Fibroblast of villous mesenchyme (primary cell): ENCODE results near the gene RHOBTB3. TPM values are rescaled to one million over a fixed set of nuclear protein-coding genes. Genes with fewer than 3 reads are reported as not detected.
"Not testable (repeated sequence)": the region's sequence is repeated elsewhere in the genome, so short reads cannot be mapped to it uniquely, and the experiment has no call there.

ENCODE experiments used
- DNase-seq: peaks from one replicate; pipeline ENCODE4 v3.0.0-alpha.2; 2010; ENCODE audit warnings: low read depth
- H3K4me3 ChIP-seq: 2 replicates; pipeline ENCODE4 v1.5.1; 2011; ENCODE audit warnings: low read depth, mild to moderate bottlenecking, low read length
- total RNA-seq: library from RNA; depleted of rRNA; stranded (reverse); fragments of >200 nt; gene quantifications from 2 replicates; pipeline ENCODE4 v1.2.3, GENCODE V29; 2012
- TF ChIP-seq, protein P1 (sequence below): IDR thresholded peaks from 2 replicates; pipeline ENCODE4 v1.5.1; 2012; ENCODE audit warnings: low read depth, mild to moderate bottlenecking, low read length; ENCODE audit not compliant: insufficient read depth

Gene RHOBTB3
- total RNA-seq, 1 donor: 720 TPM

DNA sequence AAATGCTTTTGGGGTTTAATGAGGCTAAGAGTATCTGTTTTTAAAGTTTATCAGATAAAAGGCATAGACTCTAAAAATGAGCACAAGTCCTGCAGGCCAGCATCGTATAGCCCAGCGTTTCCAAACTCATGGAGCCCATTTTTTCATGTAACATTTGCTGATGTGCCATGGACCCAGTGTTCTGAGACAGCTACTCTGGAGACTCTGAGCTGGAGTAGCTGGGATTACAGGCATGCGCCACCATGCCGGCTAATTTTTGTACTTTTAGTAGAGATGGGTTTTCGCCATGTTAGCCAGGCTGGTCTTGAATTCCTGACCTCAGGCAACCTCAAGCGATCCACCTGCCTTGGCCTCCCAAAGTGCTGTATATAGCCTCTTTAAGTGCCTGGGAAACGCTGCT, 75.6 kb downstream of the RHOBTB3 start:
- H3K4me3 ChIP-seq: no peak overlapping the region
- no peak for DNase-seq
- TF ChIP-seq, protein P1, sequence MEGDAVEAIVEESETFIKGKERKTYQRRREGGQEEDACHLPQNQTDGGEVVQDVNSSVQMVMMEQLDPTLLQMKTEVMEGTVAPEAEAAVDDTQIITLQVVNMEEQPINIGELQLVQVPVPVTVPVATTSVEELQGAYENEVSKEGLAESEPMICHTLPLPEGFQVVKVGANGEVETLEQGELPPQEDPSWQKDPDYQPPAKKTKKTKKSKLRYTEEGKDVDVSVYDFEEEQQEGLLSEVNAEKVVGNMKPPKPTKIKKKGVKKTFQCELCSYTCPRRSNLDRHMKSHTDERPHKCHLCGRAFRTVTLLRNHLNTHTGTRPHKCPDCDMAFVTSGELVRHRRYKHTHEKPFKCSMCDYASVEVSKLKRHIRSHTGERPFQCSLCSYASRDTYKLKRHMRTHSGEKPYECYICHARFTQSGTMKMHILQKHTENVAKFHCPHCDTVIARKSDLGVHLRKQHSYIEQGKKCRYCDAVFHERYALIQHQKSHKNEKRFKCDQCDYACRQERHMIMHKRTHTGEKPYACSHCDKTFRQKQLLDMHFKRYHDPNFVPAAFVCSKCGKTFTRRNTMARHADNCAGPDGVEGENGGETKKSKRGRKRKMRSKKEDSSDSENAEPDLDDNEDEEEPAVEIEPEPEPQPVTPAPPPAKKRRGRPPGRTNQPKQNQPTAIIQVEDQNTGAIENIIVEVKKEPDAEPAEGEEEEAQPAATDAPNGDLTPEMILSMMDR: no peak

DNA sequence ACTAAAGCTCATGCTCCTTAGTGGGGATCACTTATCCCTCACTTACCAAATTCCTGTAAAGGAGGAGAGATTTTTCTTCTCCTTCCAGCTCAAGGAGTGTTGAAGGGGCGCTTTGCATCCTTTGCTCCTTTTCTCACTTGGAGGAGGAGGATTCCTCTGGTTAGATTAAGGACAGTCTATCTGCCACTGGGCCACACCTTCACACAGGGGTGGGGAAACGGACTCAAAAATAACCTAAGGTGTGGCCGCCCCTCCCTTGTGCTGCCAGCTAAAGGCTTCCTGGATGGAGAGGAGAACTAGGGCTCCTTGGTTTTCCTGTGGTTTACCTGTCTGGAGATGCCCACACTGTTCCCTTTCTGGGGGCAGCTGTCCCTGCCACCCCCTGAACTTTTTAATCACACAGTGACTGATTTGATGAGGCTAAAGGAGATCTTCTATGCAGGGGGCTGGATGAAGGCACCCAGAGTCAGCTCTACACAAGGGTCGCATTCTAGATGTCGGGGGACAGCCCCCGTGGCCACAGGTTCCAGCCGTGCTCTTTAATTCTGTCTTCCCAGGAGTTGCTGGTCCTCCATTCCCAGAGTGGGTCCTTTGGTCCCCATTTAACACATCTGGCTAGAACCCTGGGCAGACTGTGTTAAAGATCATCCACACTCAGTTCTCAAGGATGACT, 77.0 kb downstream of the RHOBTB3 start:
- TF ChIP-seq, protein P1: no peak
- no peak overlapping the region for H3K4me3 ChIP-seq
- DNase-seq: no peak

DNA sequence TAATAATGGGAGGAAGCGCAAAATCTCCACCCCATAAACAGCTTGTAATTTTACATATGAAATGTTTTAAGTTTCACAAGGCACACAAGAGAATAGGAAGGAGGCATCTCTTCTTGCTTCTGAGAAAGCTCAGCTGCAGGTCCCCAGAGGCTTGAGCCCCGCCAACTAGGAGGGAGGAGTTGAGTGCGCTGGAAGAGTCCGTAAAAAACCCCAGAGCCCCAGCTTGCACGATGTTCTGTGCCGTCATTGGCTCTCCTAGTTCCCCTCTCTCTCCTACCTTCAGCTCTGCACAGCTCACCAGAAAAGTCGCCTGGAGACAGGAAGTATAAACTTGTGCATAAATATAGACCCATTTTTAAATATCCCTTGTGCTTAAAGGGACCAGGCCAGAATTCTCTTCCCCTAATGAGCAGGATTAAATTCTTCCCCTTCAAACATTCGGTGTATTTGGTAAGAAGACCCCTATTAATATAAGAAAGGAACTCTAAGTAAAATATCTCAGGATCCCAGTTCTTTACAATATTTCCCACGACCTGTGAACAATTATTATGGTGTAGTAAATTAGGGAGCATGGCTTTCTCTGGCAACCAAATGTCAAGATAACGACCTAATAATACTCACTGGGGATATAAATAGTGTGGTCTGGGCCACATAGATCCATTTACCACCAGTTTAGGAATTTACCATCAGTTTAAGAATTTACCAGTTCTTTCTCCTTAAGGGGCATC, 77.7 kb downstream of the RHOBTB3 start:
- DNase-seq: peak; percentile 84
- H3K4me3 ChIP-seq: no peak overlapping the region
- TF ChIP-seq, protein P1: no peak

DNA sequence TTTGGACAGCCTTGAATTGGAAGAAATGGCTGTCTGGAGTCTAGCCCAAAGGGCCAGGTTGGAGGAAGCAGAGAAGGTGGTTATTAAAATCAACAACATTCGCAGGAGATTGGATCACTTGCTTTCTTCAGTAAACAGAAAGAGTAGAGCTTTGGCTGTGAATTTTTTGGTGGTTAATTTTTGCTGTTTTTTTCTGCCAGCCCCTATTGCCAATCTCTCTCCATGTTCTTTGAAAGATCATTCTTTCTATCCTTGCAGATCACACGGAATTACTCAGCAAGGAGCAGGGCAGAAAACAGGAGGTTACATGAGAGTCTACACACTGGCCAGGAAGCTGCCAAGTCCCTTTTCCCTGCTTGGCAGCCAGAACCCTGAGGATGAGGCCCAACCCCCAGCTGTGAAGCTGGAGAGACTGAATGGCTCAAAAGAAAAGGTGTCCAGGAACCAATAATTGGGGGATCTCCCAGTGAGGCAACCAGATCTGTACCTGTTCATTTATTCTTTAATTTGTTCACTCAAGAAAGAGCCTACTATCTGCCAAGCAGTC, 78.4 kb downstream of the RHOBTB3 start:
- DNase-seq: peak; percentile 37
- TF ChIP-seq, protein P1: no peak
- no peak overlapping the region for H3K4me3 ChIP-seq

DNA sequence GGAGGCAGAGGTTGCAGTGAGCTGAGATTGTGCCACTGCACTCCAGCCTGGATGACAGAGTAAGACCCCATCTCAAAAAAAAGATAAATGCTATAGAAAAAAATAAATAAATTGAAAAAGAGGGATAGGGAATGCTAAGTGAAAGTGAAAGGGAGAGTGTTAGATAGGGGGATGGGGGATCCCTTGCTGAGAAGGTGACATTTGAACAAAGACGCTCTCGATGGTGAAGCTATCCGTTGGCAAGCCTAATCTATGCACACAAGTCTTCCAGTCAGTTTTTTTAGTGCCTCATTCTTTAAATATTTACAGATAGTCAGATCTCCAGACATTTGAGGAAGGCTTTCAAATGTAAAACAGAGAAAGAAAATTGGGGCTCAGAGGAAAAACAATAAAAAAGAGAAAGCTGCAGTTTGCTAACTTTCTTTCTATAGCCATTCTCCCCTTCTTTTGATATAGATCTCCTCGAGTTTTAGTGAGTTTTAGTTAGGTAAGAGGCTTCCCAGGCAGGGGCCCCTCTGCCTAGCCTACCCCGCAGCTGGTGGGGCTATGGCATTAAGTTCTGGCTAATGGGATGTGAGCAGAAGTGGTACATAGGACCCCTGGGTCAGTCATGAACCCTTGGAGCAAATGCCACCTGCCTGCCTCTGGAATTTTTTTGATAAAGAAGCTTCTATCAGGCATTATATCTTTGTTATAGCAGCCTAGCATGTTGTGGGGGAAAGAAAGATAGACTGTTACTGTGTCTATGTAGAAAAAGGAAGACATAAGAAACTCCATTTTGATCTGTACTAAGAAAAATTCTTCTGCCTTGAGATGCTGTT, 79.4 kb downstream of the RHOBTB3 start:
- H3K4me3 ChIP-seq: no peak overlapping the region
- TF ChIP-seq, protein P1: no peak
- DNase-seq: no peak

DNA sequence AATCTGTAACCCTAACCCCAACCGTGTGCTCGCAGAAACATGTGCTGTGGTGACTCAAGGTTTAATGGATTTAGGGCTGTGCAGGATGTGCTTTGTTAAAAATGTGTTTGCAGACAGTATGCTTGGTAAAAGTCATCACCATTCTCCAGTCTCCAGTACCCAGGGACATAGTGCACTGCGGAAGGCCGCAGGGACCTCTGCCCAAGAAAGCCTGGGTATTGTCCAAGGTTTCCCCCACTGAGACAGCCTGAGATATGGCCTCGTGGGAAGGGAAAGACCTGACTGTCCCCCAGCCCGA, 79.9 kb downstream of the RHOBTB3 start:
- DNase-seq: peak; percentile 67
- not testable (repeated sequence) for H3K4me3 ChIP-seq

DNA sequence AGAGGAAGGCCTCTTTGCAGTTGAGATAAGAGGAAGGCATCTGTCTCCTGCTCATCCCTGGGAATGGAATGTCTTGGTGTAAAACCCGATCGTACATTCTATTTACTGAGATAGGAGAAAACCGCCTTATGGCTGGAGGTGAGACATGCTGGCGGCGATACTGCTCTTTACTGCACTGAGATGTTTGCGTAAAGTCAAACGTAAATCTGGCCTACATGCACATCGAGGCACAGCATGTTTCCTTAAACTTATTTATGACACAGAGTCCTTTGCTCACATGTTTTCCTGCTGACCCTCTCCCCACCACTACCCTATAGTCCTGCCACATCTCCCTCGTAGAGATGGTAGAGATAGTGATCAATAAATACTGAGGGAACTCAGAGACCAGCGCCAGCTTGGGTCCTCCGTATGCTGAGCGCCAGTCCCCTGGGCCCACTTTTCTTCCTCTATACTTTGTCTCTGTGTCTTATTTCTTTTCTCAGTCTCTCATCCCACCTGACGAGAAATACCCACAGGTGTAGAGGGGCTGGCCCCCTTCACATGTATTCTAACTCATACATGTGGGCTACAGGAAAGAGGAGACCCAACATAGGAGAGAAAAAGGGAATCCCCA, 80.4 kb downstream of the RHOBTB3 start:
- peak; percentile 62 for DNase-seq
- not testable (repeated sequence) for H3K4me3 ChIP-seq
